GM18520 (cell line): Measurements from ENCODE around the gene IFNA10.
"Not testable (repeated sequence)": the region's sequence is repeated elsewhere in the genome, so short reads cannot be mapped to it uniquely, and the experiment has no call there.

Experiments used
- ATAC-seq: cut with Tn5 transposase; IDR thresholded peaks from one replicate; pipeline ENCODE4 v1.9.1; 2021; ENCODE audit not compliant: unreplicated experiment

Gene IFNA10

GRCh38 chr9:21194867-21195776 is 11.8 kb downstream of the IFNA10 start:
- peak; percentile 80 for ATAC-seq

GRCh38 chr9:21187487-21187886 is 19.5 kb downstream of the IFNA10 start, which contains the start of gene IFNA4:
IFNA4 (minus strand) TSS chr9:21187587; CDS start chr9:21187531, 56 bp downstream.
- ATAC-seq: not testable (repeated sequence)

DNA sequence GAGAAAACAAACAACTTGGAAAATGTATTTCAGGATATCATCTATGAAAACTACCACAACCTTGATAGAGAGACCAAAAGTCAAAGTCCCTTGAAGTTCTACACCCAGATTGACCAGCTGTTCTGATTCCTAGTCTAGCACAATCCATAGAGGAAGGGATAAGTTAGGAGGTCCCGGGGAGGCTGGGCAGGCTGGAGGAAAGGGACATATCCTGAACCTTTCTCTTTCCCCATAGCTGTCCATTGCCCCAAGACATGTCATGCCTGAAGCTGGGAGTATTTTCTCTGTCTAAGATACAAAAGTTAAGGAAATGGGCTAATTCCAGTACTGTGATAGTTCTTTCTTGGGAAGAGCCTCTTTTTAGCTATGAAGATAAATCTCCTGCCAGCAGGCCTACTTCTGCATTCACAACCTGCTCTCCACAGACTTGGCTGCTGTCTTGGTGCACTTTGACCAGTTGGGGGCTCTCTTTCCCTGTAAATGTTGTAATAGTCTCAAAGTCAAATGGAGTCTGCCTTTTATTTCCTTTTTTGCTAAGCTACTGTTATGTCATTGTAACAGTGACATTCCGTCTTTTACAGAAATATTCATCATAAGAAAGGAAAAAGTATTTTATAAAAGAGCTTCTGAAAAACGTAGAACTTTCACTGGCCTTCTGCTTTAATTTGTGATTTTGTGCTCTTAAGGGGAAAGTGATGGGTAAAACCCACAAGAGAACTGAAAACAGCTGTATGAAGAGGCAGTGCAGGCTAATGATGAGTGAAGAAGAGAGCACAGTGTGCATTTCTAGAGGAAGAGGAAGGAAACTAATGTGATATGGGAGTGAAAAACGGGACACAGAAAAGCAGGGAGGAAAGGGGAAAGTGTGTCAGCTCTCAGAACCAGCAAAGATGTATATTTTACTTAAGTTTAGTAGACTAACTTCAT is 23.9 kb downstream of the IFNA10 start:
- ATAC-seq: peak; percentile 90

DNA sequence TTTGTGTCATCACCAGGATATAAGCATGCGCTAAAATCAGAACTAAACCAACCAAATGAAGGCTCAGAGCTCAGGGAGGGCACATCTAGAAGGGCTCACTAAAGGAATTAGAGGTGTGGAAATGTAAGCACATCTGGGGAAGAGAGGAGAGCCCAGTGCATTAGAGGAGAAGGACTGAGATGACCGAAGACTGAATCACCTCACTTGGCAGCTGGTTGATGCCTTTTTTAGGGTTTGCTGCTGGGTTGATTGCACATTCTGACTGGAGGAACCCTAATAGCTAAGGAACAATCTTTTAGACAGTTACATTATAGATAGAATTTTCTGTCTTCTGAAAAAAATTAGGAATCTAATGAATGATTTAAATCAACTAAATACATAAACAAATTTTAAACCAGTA is 32.3 kb downstream of the IFNA10 start:
- no peak for ATAC-seq

DNA sequence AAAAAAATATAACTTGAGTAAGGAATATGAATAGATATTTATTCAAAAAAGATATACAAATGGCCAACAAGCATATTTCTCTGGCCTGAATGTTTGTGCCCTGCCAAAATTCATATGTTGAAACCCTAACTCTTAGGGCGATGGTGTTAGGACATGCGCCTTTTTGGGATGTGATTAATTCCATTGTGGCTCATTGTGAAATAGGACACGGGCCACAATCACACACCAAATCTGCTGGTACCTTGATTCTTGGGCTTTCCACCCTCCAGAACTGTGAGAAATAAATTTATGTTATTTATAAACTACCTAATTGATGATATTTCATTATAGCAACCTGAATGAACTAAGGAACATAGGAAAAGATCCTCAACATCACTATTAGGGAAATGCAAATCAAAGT is 34.8 kb downstream of the IFNA10 start:
- ATAC-seq: no peak

DNA sequence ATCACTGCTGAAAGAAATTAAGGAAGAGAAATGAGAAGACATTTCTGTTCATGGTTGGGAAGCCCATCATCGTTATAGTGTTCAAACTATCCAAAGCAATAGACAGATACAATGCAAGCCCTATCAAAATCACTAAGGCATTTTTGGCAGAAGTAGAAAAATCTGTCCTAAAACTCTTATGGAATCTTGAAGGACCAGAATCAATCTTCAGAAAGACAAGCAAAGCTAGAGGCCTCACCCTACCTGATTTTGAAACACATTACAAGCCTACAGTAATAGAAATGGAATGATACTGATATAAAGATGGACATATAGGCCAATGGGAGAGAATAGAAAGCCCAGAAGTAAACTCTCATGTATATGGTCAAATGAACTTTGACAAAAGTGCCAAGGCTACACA is 35.6 kb downstream of the IFNA10 start:
- ATAC-seq: no peak

- ATAC-seq: not testable (repeated sequence)
Observed at GRCh38 chr9:21166560-21166959, 40.4 kb downstream of the IFNA10 start, which contains the start of gene IFNA21. IFNA21 (minus strand) TSS chr9:21166660; CDS start chr9:21166612, 48 bp downstream.

DNA sequence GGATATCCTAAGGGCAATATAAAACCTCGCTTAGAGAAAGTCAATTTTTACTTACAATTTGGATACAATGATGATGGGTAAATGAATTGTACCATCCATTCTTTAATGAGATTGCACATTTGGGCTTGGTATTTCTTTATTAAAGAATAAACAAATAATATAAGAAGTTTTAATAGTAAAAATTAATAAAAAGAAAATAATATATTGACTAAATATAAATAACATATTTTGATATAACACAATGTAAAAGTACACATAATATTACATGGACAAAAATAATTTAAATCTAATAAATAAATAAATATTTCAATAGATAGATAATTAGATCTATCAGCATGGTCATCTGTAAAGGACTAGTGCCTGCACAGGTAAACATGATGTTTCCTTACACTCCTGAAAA is 41.4 kb downstream of the IFNA10 start:
- no peak for ATAC-seq

GRCh38 chr9:21160178-21160577 is 46.8 kb downstream of the IFNA10 start:
- ATAC-seq: peak; percentile 70
